Neural cell (in vitro differentiated cells): ENCODE data around the gene KRT82. TPM values are rescaled to one million over a fixed set of nuclear protein-coding genes. Genes with fewer than 3 reads are reported as not detected.

Source experiments
- H2AFZ ChIP-seq: fragments of 200-600, 300-800 bp; sonication (generic), shearing (Covaris generic); 2 replicates; pipeline ENCODE4 v1.6.0; 2014; ENCODE audit warnings: low read depth, mild to moderate bottlenecking, antibody characterized with exemption, low read length, moderate library complexity
- H3F3A ChIP-seq: fragments of 200-600 bp; shearing (Covaris generic); 2 replicates; pipeline ENCODE4 v1.6.1; 2016; ENCODE audit warnings: mild to moderate bottlenecking, moderate library complexity, mixed read lengths, antibody characterized with exemption, low read length; ENCODE audit not compliant: insufficient read depth, poor library complexity, severe bottlenecking
- H3K27ac ChIP-seq: fragments of 200-600, 300-800 bp; sonication (generic), shearing (Covaris generic); 2 replicates; pipeline ENCODE4 v1.5.1; 2014; ENCODE audit warnings: mild to moderate bottlenecking, low read length, moderate library complexity
- H3K27me3 ChIP-seq: fragments of 300-800, 200-600 bp; sonication (generic), shearing (Covaris generic); 2 replicates; pipeline ENCODE4 v1.6.0; 2014; ENCODE audit warnings: mild to moderate bottlenecking, low read depth, low read length, moderate library complexity; ENCODE audit not compliant: insufficient read depth
- H3K36me3 ChIP-seq: fragments of 300-800, 200-600 bp; sonication (generic), shearing (Covaris generic); 2 replicates; pipeline ENCODE4 v1.5.1; 2014; ENCODE audit warnings: mild to moderate bottlenecking, antibody characterized with exemption, low read length, moderate library complexity; ENCODE audit not compliant: insufficient read depth
- H3K4me2 ChIP-seq: fragments of 300-800, 200-600 bp; sonication (generic), shearing (Covaris generic); 2 replicates; pipeline ENCODE4 v1.6.0; 2014; ENCODE audit warnings: mild to moderate bottlenecking, low read length
- H3K4me3 ChIP-seq: fragments of 300-800, 200-600 bp; sonication (generic), shearing (Covaris generic); 2 replicates; pipeline ENCODE4 v1.5.1; 2014; ENCODE audit warnings: mild to moderate bottlenecking, low read length, moderate library complexity
- H3K79me2 ChIP-seq: fragments of 200-600 bp; shearing (Covaris generic); replicated peaks from 2 replicates; pipeline ENCODE4 v1.6.0; 2014; ENCODE audit warnings: mild to moderate bottlenecking, low read length, moderate library complexity; ENCODE audit not compliant: insufficient read depth
- H3K9ac ChIP-seq: fragments of 300-800, 200-600 bp; sonication (generic), shearing (Covaris generic); 2 replicates; pipeline ENCODE4 v1.6.1; 2016; ENCODE audit warnings: mild to moderate bottlenecking, low read length, mixed read lengths
- H3K9me2 ChIP-seq: fragments of 200-600 bp; shearing (Covaris generic); 2 replicates; pipeline ENCODE4 v1.6.1; 2016; ENCODE audit warnings: mild to moderate bottlenecking, low read length, mixed read lengths; ENCODE audit not compliant: insufficient read depth
- H3K9me3 ChIP-seq: fragments of 200-600, 300-800 bp; sonication (generic), shearing (Covaris generic); 2 replicates; pipeline ENCODE4 v1.6.1; 2016; ENCODE audit warnings: mild to moderate bottlenecking, mixed run types, low read length, moderate library complexity, mixed read lengths
- H4K20me1 ChIP-seq: fragments of 200-600 bp; shearing (Covaris generic); 2 replicates; pipeline ENCODE4 v1.6.1; 2016; ENCODE audit warnings: mild to moderate bottlenecking, mixed run types; ENCODE audit not compliant: insufficient read depth
- CTCF ChIP-seq: fragments of 450-650 bp; IDR thresholded peaks from 2 replicates; pipeline ENCODE4 v1.5.1; 2014; ENCODE audit warnings: antibody characterized with exemption, mild to moderate bottlenecking, moderate library complexity; ENCODE audit not compliant: poor library complexity, severe bottlenecking
- EP300 ChIP-seq: fragments of 450-650 bp; conservative IDR thresholded peaks from 2 replicates; pipeline ENCODE4 v1.6.1; 2014; ENCODE audit warnings: antibody characterized with exemption, mild to moderate bottlenecking, moderate library complexity; ENCODE audit not compliant: poor library complexity, severe bottlenecking
- EZH2 ChIP-seq: fragments of 200-600, 300-800 bp; shearing (Covaris generic), sonication (generic); IDR thresholded peaks from 2 replicates; pipeline ENCODE4 v1.6.1; 2014; ENCODE audit warnings: antibody characterized with exemption, low read length, borderline replicate concordance, mild to moderate bottlenecking; ENCODE audit not compliant: insufficient read depth, poor library complexity, severe bottlenecking
- MXI1 ChIP-seq: fragments of 450-650 bp; conservative IDR thresholded peaks from 2 replicates; pipeline ENCODE4 v1.6.1; 2014; ENCODE audit warnings: antibody characterized with exemption, mild to moderate bottlenecking; ENCODE audit not compliant: poor library complexity, severe bottlenecking
- POLR2AphosphoS5 ChIP-seq: IDR thresholded peaks from 2 replicates; pipeline ENCODE4 v1.6.1; 2012
- RAD21 ChIP-seq: fragments of 450-650 bp; conservative IDR thresholded peaks from 2 replicates; pipeline ENCODE4 v1.6.1; 2014; ENCODE audit warnings: antibody characterized with exemption, mild to moderate bottlenecking, moderate library complexity
- REST ChIP-seq: IDR thresholded peaks from 2 replicates; pipeline ENCODE4 v1.6.1; 2012; ENCODE audit warnings: borderline replicate concordance
- SMC3 ChIP-seq: fragments of 450-650 bp; conservative IDR thresholded peaks from 2 replicates; pipeline ENCODE4 v1.6.1; 2014; ENCODE audit warnings: antibody characterized with exemption, mild to moderate bottlenecking, moderate library complexity; ENCODE audit not compliant: poor library complexity
- TAF1 ChIP-seq: IDR thresholded peaks from 2 replicates; pipeline ENCODE4 v1.6.1; 2012; ENCODE audit warnings: low read depth
- polyA plus RNA-seq: library from polyadenylated mRNA; depleted of rRNA; stranded (reverse); fragments of >200 nt; gene quantifications from 2 replicates; pipeline ENCODE4 v1.2.3, GENCODE V29; 2014

Gene KRT82
- polyA plus RNA-seq, 1 donor from 2014 or later: not detected

GRCh38 chr12:52454411-52455201, 48.5 kb upstream of the KRT82 start:
- H4K20me1 ChIP-seq: no peaks in the 10 kb centered on the region
- no peaks in the 10 kb centered on the region for H3K9me2 ChIP-seq
- no peaks in the 10 kb centered on the region for H3K36me3 ChIP-seq
- H3K4me3 ChIP-seq: no peak overlapping the region
- no peaks in the 10 kb centered on the region for H3K27me3 ChIP-seq
- H3K27ac ChIP-seq: no peak overlapping the region
- H3F3A ChIP-seq: no peaks in the 10 kb centered on the region
- no peak overlapping the region for H3K9ac ChIP-seq
- H3K9me3 ChIP-seq: no peaks in the 10 kb centered on the region
- H2AFZ ChIP-seq: no peak overlapping the region
- TF ChIP-seq CTCF (no peak), RAD21 (no peak), REST (no peak), EP300 (no peak), POLR2AphosphoS5 (no peak), SMC3 (no peak), MXI1 (no peak), EZH2 (no peak), TAF1 (no peak)
- H3K79me2 ChIP-seq: no peaks in the 10 kb centered on the region
- no peak overlapping the region for H3K4me2 ChIP-seq

- TF ChIP-seq TAF1 (no peak), REST (no peak), POLR2AphosphoS5 (no peak), SMC3 (no peak), EP300 (no peak), RAD21 (no peak), CTCF (no peak), EZH2 (no peak), MXI1 (no peak)
- Histone ChIP-seq H3K36me3 (no peaks in the 10 kb centered on the region), H3K9me2 (no peaks in the 10 kb centered on the region), H3K79me2 (no peaks in the 10 kb centered on the region), H2AFZ (no peak within 1 kb of the TSS), H3F3A (no peaks in the 10 kb centered on the region), H3K9me3 (no peaks in the 10 kb centered on the region), H4K20me1 (no peaks in the 10 kb centered on the region), H3K4me3 (no peak within 1 kb of the TSS), H3K27me3 (no peaks in the 10 kb centered on the region), H3K4me2 (no peak within 1 kb of the TSS), H3K27ac (no peak within 1 kb of the TSS), H3K9ac (no peak within 1 kb of the TSS)
Measured at GRCh38 chr12:52452101-52452500, 46.0 kb upstream of the KRT82 start, which contains the start of gene KRT6B. Gene KRT6B (minus strand): TSS chr12:52452146. CDS start chr12:52452078, 68 bp downstream.
